Measurements from ENCODE around the gene ATP8B3. TPM values are rescaled to one million over a fixed set of nuclear protein-coding genes. Genes with fewer than 3 reads are reported as not detected.

ATP8B3 gene
- total RNA-seq, 2 donors from 2014 or later = 0.51 to 0.74 TPM

GRCh38 chr19:1840541-1841115 lies 28.6 kb upstream of the ATP8B3 start:
- no peak for TF ChIP-seq CTCF (IDR thresholded peaks at IDR 0.05)
- Histone ChIP-seq H3K36me3 (no peaks in the 10 kb centered on the region), H3K4me3 (peak overlapping the region in 1 of 2 donors; percentile 31), H3K4me1 (peaks cover 0 to 85% of the 10 kb centered on the region in 2 donors), H3K9me3 (no peaks in the 10 kb centered on the region), H3K27ac (peak overlapping the region; percentile 39 to 48), H3K27me3 (no peaks in the 10 kb centered on the region)
- DNase-seq (ENCODE audit: low spot score) = no peak

GRCh38 chr19:1839658-1840540 lies 27.8 kb upstream of the ATP8B3 start:
- Histone ChIP-seq H3K27me3 (no peaks in the 10 kb centered on the region), H3K27ac (peak overlapping the region; percentile 39 to 48)

DNA sequence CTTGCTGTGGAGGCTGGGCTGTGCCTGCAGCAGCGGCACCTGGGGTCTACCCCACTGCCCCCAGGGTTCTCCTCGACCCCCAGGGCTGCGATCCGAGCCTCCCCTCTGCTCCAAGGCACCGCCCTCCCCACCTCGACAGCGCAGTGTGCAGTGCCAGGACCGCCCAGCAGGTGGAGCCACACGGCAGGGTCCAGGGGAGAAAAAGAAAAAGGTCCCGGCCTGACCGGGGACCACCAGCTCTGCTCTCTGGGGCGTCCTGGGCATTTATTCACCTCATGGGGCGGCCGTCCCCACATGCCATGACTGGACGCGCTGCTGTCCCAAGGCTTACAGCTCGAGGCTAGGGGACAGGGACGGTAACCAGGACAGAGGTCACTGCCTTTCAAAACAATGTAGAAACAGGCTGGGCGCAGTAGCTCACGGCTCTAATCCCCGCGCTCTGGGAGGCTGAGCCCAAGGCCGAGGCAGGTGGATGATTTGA lies 25.6 kb upstream of the ATP8B3 start:
- DNase-seq (ENCODE audit: low spot score) = no peak

More at GRCh38 chr19:1839658-1840540, 27.8 kb upstream of the ATP8B3 start:
- Histone ChIP-seq H3K4me3 (no peak overlapping the region), H3K36me3 (no peaks in the 10 kb centered on the region), H3K9me3 (no peaks in the 10 kb centered on the region), H3K4me1 (peaks cover 0 to 82% of the 10 kb centered on the region in 2 donors)
- TF ChIP-seq CTCF (IDR thresholded peaks at IDR 0.05) = no peak
- no peak for DNase-seq (ENCODE audit: low spot score)

DNA sequence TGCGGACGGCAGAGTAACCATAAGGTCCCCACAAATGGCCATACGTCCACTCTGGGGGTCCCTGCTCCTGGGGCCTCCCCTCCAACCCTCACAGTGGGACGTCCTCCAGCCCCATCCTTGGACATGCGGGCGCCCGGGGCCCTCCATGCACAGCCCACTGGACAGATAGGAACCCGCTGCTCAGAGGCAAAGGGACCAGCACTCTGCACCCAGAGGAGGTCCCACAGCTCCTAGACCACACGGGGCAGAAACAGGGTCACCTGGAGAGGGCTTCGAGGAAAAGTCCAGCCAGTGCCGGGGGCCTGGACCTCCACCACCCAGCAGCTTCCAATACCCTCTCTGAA lies 25.1 kb upstream of the ATP8B3 start:
- no peak for TF ChIP-seq CTCF (IDR thresholded peaks at IDR 0.05)
- H3K9me3 ChIP-seq = no peaks in the 10 kb centered on the region
- H3K4me1 ChIP-seq = peaks cover 0 to 70% of the 10 kb centered on the region in 2 donors
- H3K4me3 ChIP-seq = no peak overlapping the region
- no peak for DNase-seq (ENCODE audit: low spot score)
- H3K36me3 ChIP-seq = no peaks in the 10 kb centered on the region
- no peak overlapping the region for H3K27ac ChIP-seq
- H3K27me3 ChIP-seq = no peaks in the 10 kb centered on the region

More for the DNA sequence above, 25.6 kb upstream of the ATP8B3 start:
- TF ChIP-seq CTCF (IDR thresholded peaks at IDR 0.05) = peak; percentile 86 to 87
- Histone ChIP-seq H3K9me3 (no peaks in the 10 kb centered on the region), H3K4me1 (peaks cover 0 to 75% of the 10 kb centered on the region in 2 donors), H3K4me3 (no peak overlapping the region), H3K27me3 (no peaks in the 10 kb centered on the region), H3K27ac (no peak overlapping the region), H3K36me3 (no peaks in the 10 kb centered on the region)

DNA sequence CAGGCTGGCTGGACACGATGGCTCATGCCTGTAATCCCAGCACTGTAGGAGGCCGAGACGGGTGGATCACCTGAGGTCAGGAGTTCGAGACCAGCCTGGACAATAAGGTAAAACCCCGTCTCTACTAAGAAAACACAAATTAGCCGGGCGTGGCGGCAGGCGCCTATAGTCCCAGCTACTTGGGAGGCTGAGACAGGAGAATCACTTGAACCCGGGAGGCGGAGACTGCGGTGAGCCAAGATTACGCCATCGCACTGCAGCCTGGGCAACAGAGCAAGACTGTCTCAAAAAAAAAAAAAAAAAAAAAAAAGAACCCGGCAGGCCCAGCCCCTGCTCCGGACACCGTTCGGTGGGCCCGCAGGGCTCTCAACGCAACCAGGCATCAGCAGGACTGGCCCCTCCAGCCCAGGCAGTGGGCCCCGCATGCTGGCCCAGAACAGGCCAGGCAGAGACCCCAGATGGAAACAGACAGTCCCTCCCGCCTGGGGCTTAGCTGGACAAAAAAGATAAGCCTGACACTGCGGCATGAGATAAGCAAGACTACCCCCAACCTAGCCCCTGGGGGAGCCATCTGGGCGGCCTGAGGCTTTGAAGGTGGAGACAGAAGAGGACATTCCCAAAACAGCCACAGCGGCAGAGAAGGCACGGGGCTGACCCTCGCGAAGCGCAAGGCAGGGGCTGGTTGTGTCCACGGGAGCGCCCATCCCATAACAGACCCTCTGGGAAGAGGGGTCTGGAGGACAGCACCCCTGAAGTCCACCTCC lies 24.6 kb upstream of the ATP8B3 start:
- Histone ChIP-seq H3K4me3 (no peak overlapping the region), H3K4me1 (peaks cover 0 to 68% of the 10 kb centered on the region in 2 donors), H3K27me3 (no peaks in the 10 kb centered on the region), H3K27ac (no peak overlapping the region), H3K9me3 (no peaks in the 10 kb centered on the region), H3K36me3 (no peaks in the 10 kb centered on the region)
- DNase-seq (ENCODE audit: low spot score) = no peak
- no peak for TF ChIP-seq CTCF (IDR thresholded peaks at IDR 0.05)
